Measurements from ENCODE around the gene ADCY6.
A peak's percentile ranks its signal among the peaks of the same experiment; 100 is the strongest.

Gene ADCY6

GRCh38 chr12:48782457-48783395, 6.2 kb downstream of the ADCY6 start:
- no peak for DNase-seq

- no peak for DNase-seq
These were observed 7.0 kb downstream of the ADCY6 start for GRCh38 chr12:48781750-48782456.

DNA sequence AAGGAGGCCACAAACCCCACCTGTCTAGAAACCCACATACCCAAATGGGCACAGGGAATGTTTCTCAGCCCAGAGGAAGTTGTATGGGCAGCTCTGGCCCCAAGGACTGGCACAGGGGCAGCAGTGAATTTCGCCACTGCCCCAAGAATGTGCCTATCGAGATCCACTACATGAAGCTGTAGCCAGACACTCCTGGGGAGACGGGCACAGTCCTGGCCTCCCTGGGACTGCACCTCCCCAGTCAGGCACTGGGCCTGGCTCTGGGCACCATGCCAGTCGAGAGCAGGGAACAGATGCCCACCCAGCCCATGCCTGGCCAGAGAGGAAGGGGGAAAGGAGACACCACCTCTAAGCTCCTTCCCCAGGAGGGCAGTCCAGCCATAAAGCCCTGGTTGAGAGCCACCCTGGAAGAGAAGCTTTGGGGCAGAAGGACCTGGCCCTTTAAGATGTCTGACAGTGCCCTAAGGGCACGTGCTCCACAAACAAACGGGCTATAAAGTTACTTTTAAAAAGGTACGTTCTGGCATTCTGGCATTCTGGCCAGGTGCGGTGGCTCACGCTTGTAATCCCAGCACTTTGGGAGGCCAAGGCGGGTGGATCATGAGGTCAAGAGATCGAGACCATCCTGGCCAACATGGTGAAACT, 8.4 kb downstream of the ADCY6 start:
- DNase-seq: no peak

- peak; percentile 11 for DNase-seq
These were observed 9.0 kb downstream of the ADCY6 start for GRCh38 chr12:48779869-48780268.

DNA sequence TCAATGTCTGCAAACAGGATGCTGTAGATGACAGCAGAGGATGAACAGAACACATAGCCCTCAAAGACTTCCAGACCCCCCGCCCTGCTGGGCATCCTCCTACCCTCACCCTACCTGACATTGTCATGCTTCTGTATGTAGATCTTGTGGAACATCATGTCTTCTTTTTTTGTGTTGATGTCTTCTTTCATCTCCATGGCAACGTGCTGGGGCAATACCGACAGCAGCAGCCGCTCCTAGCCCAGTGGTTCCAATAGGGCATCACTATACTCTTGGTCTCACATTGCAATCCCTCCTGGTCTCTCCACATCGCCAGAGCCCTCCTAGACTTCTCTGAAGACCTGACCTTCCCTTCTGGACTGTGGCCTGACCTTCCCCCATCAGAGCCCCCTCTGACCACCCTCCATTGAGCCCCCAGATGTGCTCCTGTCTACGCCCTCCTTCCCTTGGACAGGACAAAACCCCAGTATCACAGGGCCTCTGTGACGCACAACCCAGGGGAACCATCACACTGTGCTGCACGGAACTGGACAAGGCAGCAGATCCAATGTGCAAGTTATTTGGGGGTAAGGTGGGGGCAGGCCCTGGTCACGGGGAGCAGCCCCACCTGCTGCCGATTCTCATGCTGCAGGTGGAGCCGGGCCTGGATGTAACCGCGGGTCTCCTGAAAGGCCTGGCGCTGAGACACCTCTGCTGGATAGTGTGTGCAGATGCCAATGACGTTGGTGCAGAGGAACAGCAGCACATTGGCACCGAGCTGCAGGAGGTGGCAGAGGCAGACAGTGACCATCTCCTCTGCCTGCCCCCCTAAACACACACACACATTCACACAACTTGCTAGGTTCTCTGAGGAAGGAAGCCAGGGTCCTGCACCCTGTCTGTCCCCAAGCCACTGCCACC, 11.1 kb downstream of the ADCY6 start:
- no peak for DNase-seq

DNA sequence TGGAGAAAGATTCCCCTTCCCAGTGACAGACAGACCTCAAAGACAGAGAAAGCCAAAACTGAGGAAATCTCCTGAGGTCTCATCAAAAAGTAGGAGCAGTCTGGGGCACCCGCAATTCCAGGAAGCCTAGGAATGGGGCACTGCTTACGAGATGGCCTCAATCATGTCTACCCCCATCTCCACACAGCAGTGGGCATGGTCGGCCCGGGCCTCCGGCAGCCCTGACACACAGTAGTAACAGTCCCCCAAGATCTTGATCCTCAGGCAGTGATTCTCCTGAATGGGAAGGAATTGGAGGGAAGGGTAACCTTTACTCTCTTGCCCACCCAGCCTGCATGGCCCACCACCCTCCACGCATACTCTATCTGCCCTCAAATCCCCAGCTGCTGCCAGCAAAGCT, 11.9 kb downstream of the ADCY6 start:
- no peak for DNase-seq

- no peak for DNase-seq
These were observed 12.8 kb downstream of the ADCY6 start for GRCh38 chr12:48775991-48776649.

DNA sequence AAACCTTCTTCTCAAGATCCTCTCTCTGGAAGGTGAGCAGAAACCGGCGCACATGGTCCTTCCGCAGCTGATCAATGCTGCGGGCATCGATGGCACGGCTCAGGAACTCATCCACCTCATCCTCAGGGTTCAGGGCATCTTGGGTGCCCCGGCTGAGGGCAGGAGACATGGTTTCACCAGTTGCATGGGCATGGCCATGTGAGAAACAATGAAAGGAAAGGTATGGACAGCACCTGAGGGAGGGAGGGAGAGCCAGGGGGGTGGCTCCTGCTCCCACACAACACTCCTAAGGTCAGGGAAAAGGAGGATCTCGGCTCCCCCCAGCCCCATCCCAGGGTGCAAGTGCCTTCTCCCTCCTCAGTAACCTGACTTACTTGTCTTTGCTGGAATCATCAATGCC, 13.6 kb downstream of the ADCY6 start:
- no peak for DNase-seq

DNA sequence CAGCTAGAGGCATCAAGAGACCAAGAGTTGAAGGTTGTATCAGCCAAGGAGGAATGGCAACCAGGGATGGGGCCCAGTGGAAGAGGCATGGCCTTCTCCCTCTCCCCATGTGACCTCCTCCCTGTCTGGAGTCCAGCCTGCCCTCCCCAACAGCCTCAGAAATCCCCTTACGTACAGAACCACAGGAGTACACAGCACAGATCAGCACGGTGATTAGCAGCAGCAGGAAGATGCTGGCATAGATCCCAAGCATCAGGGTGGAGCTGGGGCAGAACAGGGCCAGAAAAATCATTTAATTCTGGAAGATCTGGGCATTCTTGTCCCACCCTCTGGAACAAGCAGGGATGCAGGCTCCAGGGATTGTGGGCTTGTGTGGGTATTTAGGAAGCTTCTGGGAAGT, 14.4 kb downstream of the ADCY6 start:
- no peak for DNase-seq

DNA sequence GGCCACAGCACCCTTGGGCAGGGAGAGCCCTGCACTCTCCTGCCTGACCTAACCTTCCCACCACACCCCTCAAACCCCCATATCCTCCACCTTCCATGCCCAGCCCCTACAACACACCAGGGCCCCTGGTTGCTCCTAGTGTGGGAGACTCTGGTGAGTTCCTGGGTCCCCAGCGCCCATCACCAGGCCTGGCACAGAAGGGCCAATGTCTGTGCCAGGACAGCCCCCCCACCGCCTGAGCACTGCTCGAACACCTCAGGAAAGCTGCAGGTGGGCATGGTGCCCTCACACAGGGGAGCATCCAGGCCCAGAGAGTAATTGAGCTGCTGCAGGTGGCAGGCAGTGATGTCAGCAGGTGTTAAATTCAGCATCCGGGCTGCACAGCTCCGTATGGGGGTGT, 15.2 kb downstream of the ADCY6 start:
- no peak for DNase-seq

- no peak for DNase-seq
These were observed 17.2 kb downstream of the ADCY6 start for GRCh38 chr12:48771588-48772112.

- DNase-seq: no peak
These were observed 18.1 kb downstream of the ADCY6 start for GRCh38 chr12:48770756-48771155.

DNA sequence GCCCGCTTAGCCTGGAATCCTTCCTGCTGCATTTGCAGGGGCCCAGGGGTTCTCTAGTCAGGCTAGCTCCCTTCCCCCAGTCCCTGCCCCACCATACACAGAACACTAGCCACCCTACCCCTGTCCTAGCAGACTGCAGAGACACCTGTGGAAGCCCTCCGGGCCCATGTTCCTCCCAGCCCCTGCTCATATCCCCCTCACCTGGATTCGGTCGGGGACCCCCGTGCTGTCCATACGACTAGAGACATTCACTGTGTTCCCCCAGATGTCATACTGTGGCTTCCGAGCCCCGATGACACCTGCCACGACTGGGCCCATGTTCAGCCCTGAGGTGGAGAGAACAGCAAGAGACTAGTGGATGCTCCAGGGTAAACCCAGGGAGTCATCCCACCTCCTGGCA, 20.2 kb downstream of the ADCY6 start:
- DNase-seq: no peak

DNA sequence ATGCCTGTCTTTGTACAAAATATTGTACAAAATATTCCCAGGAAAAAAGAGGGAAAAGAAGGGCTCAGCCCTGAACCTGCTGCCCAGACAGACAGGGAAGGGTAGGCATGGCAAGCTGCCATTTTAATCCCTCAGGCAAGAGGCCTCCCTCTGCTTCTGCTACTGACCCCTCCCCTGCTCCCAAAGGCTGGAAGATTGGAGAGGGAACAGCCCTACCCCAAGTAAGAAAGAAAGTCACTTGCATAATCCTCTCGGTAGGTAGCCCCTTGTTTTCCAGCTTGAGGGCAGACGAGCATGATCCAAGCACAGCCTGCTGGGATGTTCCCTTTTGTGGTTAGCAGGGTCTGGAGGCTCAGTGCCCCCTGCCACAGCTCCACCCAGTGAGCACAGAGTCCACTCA, 20.7 kb downstream of the ADCY6 start:
- DNase-seq: no peak

GRCh38 chr12:48767521-48767920, 21.4 kb downstream of the ADCY6 start:
- DNase-seq: no peak

DNA sequence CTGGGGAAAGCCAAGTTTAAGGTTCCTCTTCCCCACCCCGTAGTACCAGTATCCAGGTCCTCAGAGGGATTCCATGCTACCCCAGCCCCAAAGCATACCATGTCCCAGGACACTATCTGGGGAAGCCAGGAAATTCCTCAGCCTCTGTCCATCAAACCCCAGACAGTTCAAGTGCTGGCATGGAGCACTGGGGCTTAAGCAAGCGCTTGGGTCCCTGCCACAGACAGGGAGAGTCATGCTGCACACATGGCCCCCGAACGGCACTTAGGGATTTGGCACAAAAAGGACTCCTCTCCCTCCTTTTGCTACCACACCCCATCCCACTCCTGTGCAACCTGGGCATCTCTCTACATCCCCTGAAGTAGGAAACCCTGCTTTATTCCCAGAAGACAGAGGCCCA, 21.8 kb downstream of the ADCY6 start:
- no peak for DNase-seq

DNA sequence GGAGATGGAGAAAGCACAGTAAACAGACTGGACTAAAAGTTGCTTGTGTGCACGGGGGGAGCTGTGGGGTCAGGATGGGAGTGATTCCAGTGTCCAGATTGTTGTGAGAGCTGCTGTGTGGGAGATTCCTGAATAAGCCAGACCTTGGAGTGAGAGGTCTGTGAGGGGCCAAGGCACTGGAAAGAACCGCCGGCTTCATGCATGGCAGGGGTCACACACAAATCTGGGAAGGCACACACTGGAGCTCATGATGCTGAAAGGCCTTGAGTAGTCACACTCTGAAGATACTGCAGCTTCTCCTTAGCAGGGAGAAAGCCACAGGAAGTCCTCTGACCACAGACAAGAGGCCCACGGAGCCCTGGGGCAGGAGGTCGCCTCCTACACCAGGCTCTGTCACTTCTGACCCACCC, 23.1 kb downstream of the ADCY6 start:
- DNase-seq: peak; percentile 8

DNA sequence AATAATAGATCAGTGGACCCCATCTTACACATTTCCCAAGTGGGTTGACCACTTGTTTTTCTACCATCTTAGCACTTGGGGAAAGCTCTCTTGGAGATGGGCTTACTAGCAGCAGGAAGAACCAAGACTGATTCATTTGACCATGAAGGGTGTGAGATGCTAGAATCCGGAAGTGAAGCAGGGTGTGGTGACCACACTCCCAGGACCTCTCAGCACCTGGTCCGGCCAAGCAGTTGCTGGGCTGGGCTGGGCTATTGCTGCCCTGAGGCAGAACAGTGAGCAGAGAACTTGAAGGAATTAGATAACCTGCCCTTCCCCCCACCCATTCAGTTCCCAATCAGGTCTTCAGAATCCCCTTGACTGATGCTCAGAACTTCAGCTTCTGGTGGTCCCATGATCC, 24.4 kb downstream of the ADCY6 start:
- DNase-seq: no peak

DNA sequence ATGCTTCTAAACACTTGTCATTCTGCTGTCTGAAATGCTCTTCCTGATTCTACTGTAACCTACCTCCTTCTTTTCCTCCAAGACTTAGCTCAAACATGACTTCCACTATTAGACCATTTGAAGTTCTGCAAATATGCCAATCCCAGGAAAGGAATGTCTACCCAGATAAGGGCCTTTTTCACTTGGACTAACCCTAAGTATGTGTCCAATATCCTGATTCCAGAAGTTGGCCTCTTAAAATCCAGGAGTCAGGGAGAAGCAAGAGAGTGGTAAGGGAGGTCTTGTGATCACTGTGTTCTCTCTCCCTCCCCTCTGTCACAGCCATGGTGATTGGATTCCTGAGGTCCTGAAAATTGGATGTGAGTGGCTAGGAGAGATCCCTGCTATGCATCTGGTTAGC, 30.2 kb downstream of the ADCY6 start:
- DNase-seq: no peak

DNA sequence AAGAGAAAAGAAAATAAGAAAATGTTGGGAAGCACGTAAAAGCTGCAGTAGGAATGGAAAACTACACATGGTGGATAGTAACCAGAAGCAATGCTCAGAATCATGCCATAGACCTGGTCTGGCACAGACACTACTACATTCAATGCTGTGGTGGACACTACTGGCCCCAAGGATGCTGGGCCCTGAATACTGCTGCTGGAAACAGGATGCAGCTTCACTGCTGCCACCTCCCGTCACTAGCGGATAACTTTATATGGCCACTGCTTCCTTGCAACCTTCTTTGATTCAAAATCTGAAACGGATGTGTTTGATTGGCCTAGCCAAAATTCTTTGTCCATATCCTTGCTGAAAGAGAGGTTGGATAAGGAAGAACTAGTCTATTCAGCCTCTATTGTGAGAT, 30.7 kb downstream of the ADCY6 start:
- DNase-seq: no peak

- DNase-seq: no peak
These were observed 38.0 kb downstream of the ADCY6 start for GRCh38 chr12:48750769-48751356.

- DNase-seq: no peak
These were observed 38.7 kb downstream of the ADCY6 start for GRCh38 chr12:48750215-48750614.
